Activated T-cell treated with anti-CD3 and anti-CD28 coated beads, Interleukin-2, amount 50 U/mL, for 24 hours (primary cell): ENCODE data around the gene KRTAP19-8.

Experiments used
- DNase-seq: peaks from one replicate; pipeline ENCODE4 v3.0.0-alpha.2; 2020
- H3K27ac Mint-ChIP-seq: 2 replicates; pipeline ENCODE4 v1.8.0; 2020; ENCODE audit warnings: mild to moderate bottlenecking, mixed read lengths
- H3K27me3 Mint-ChIP-seq: 2 replicates; pipeline ENCODE4 v1.8.0; 2020; ENCODE audit warnings: mixed read lengths
- H3K36me3 Mint-ChIP-seq: 2 replicates; pipeline ENCODE4 v1.8.0; 2020; ENCODE audit warnings: low read depth, mixed read lengths
- H3K4me1 Mint-ChIP-seq: 2 replicates; pipeline ENCODE4 v1.8.0; 2020; ENCODE audit warnings: low read depth, mixed read lengths
- H3K4me3 Mint-ChIP-seq: 2 replicates; pipeline ENCODE4 v1.8.0; 2020; ENCODE audit warnings: mild to moderate bottlenecking, moderate library complexity, mixed read lengths
- H3K9me3 Mint-ChIP-seq: 2 replicates; pipeline ENCODE4 v1.8.0; 2020; ENCODE audit warnings: mixed read lengths

KRTAP19-8 gene, protein sequence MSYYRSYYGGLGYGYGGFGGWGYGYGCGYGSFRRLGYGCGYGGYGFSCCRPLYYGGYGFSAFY

DNA sequence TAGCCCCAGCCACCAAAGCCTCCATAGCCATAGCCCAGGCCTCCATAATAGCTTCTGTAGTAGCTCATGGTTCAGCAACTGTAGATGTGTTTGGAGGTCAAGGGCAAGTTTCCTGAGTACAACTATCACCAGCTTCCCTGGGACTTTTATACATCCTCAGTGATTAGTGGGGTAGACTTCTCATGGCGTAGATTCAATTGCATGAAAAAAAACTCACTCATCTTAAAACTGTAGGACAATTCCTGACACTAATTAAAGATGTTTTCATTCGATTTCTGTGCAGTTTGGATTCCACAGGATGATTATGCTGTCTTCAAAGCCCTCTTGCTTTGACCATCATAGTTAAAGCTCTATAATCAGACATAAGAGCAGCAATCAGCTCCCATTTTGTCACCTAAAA, at the start of gene KRTAP19-8:
TSS of gene KRTAP19-8 (minus strand) at position 101 of the 400 bp plus-strand sequence. CDS start at position 68, 33 bp downstream.
- no peaks in the 10 kb centered on the region for H3K9me3 Mint-ChIP-seq
- no peak within 1 kb of the TSS for H3K27ac Mint-ChIP-seq
- no peaks in the 10 kb centered on the region for H3K4me1 Mint-ChIP-seq

DNA sequence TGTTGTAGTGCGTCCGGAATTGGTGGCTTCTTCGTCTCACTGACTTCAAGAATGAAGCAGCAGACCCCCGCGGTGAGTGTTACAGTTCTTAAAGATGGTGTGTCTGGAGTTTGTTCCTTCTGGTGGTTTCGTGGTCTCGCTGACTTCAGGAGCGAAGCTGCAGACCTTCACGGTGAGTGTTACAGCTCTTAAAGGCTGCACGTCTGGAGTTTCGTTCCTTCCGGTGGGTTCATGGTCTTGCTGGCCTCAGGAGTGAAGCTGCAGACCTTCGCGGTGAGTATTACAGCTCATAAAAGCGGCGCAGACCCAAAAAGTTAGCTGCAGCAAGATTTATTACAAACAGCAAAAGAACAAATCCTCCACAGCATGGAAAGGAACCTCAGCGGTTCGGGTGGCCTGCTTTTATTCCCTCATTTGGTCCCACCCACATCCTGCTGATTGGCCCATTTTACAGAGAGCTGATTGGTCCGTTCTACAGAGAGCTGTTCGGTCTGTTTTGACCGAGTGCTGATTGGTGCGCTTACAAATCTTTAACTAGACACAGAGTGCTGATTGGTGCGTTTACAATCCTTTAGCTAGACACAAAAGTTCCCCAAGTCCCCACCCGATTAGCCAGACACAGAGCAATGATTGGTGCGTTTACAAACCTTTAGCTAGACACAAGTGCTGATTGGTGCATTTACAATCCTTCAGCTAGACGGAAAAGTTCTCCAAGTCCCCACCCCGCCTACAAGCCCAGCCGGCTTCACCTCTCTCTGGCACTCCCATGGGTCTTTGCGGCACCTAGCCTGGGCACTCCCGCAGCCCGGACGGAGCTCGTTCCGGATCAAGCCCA, 49.6 kb upstream of the KRTAP19-8 start:
- peak overlapping the region; percentile 6 for H3K4me3 Mint-ChIP-seq

More for the DNA sequence above, at the start of gene KRTAP19-8:
- Mint-ChIP-seq H3K27me3 (peaks cover 27% of the 10 kb centered on the region), H3K36me3 (no peaks in the 10 kb centered on the region), H3K4me3 (no peak within 1 kb of the TSS)
- DNase-seq = no peak

DNA sequence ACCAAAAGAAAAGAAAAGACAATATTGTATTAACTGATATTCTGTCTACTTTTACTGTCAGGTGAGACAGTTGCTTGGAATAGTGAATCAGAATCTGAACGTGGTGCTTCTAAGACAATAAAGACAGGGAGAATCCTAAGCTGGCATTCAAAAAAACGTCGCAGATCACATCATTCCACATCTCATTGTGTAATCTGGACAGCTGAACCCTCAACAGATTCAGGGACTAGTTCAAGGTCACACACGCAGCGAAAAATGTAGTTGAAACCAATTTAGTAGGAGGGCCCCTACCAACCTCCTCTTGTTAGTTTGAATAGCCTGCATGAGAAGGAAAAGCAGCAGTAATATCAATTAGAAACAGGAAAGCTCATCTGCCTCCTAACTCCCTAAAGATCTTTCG, 46.4 kb upstream of the KRTAP19-8 start:
- Mint-ChIP-seq H3K27me3 (peaks cover 11% of the 10 kb centered on the region), H3K27ac (no peak overlapping the region), H3K4me3 (no peak overlapping the region), H3K4me1 (peaks cover 7% of the 10 kb centered on the region), H3K36me3 (no peaks in the 10 kb centered on the region), H3K9me3 (no peaks in the 10 kb centered on the region)
- no peak for DNase-seq

More for the DNA sequence above, 49.6 kb upstream of the KRTAP19-8 start:
- no peaks in the 10 kb centered on the region for H3K36me3 Mint-ChIP-seq
- H3K4me1 Mint-ChIP-seq = peaks cover 7% of the 10 kb centered on the region
- H3K9me3 Mint-ChIP-seq = no peaks in the 10 kb centered on the region
- H3K27ac Mint-ChIP-seq = no peak overlapping the region
- H3K27me3 Mint-ChIP-seq = peaks cover 3% of the 10 kb centered on the region
- no peak for DNase-seq

DNA sequence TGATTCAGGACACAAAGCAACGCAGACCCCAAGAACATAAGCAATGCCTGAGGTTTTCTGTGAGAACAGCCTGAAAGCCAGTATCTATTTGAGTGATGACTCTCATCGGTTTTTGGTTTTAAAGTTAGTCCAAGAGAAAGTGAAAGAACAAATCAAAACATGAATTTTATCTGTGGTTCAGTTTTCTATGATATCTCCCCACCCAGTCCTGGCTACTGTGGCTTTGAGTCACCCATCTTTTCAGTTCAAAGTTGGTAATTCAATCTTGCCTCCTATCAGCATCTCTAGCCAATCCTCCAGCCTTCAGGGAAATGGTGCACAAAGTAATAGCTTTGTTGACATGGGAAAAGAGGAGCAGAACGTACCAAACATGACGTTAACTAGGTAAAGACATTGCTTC, 40.5 kb upstream of the KRTAP19-8 start:
- Mint-ChIP-seq H3K4me1 (peaks cover 10% of the 10 kb centered on the region), H3K27me3 (peaks cover 14% of the 10 kb centered on the region), H3K4me3 (no peak overlapping the region), H3K27ac (no peak overlapping the region), H3K36me3 (no peaks in the 10 kb centered on the region), H3K9me3 (no peaks in the 10 kb centered on the region)
- no peak for DNase-seq

DNA sequence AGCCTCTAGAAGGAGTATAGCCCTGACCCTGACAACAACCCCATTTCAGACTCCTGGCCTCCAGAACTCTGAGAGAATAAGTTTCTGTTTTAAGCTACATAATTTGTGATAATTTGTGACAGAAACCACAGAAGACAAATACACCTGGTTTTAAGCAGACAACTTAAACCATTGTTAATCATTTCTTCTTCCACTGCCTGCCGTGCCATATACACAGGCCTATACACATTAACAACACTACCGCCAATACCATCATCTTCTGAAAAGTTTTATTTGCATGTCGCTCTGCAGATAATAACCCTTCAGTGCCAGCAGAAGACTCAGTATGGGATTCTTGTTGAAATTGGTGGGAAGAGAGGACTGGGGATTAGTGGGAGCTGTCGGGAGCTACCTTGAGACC, 39.9 kb upstream of the KRTAP19-8 start:
- DNase-seq = no peak
- peaks cover 10% of the 10 kb centered on the region for H3K4me1 Mint-ChIP-seq
- no peaks in the 10 kb centered on the region for H3K36me3 Mint-ChIP-seq
- no peak overlapping the region for H3K4me3 Mint-ChIP-seq
- no peaks in the 10 kb centered on the region for H3K9me3 Mint-ChIP-seq
- H3K27me3 Mint-ChIP-seq = peaks cover 14% of the 10 kb centered on the region
- no peak overlapping the region for H3K27ac Mint-ChIP-seq

DNA sequence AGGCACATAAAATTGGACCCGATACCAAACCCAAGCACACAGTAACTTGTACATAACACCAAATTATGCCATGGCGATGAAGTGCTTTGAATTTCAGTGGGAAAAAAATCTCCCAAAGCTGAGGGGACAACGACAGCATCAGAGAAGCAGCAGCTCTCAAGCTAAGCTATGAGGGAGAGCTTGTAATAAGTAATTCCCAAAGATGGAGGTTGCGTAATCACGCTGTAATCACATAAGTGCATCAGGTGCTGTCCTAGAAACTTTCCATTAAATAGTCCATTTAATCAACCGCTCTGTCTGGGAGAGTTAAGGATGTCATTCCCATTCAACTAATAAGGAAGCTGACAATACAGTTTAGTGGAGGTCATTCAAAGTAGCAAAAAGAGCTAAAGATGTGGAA, 37.6 kb upstream of the KRTAP19-8 start:
- H3K4me3 Mint-ChIP-seq = no peak overlapping the region
- DNase-seq = no peak
- no peaks in the 10 kb centered on the region for H3K36me3 Mint-ChIP-seq
- no peaks in the 10 kb centered on the region for H3K9me3 Mint-ChIP-seq
- H3K27me3 Mint-ChIP-seq = peaks cover 25% of the 10 kb centered on the region
- peaks cover 10% of the 10 kb centered on the region for H3K4me1 Mint-ChIP-seq
- H3K27ac Mint-ChIP-seq = no peak overlapping the region

DNA sequence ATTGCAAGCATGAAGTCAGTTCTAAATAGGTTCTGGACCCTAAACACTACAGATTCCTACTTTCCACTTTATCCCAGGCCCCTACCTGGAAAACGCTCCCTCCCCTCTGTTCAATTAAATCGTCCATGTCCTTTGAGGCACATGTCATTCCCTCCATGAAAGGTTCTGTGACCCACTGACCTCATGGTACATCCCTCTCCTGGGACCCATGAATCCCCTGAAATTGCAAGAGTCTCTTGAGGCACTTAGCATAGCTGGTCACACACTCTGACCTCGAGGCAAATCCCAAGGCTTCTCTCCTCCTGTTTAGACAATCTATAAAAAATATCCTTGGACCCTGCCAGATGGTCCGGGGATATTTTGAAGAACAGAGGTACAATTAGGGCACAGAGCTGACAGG, 34.3 kb upstream of the KRTAP19-8 start:
- Mint-ChIP-seq H3K27me3 (peaks cover 16% of the 10 kb centered on the region), H3K27ac (no peak overlapping the region), H3K9me3 (no peaks in the 10 kb centered on the region), H3K36me3 (no peaks in the 10 kb centered on the region), H3K4me3 (no peak overlapping the region), H3K4me1 (no peaks in the 10 kb centered on the region)
- DNase-seq = no peak

DNA sequence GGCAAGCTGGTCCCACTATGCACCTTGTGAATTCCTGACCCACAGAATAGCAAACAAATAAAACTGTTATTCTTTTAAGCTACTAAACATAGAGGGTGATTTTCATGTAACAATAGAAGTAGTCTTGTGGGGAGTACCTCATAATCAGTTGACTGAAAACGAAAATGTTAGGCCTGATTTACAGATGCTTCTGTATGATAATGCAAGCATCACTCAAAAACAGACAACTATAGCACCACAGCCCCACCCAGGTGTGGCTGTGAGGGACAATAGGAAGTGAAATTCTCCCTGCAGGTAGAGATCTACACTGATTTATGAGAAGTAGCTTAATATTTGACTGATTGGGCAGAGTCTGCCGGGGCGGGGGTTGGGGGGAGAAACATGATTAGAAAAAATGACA, 26.5 kb upstream of the KRTAP19-8 start:
- H3K36me3 Mint-ChIP-seq = no peaks in the 10 kb centered on the region
- no peaks in the 10 kb centered on the region for H3K27me3 Mint-ChIP-seq
- no peaks in the 10 kb centered on the region for H3K9me3 Mint-ChIP-seq
- no peaks in the 10 kb centered on the region for H3K4me1 Mint-ChIP-seq
- no peak overlapping the region for H3K27ac Mint-ChIP-seq
- no peak overlapping the region for H3K4me3 Mint-ChIP-seq
- DNase-seq = no peak

DNA sequence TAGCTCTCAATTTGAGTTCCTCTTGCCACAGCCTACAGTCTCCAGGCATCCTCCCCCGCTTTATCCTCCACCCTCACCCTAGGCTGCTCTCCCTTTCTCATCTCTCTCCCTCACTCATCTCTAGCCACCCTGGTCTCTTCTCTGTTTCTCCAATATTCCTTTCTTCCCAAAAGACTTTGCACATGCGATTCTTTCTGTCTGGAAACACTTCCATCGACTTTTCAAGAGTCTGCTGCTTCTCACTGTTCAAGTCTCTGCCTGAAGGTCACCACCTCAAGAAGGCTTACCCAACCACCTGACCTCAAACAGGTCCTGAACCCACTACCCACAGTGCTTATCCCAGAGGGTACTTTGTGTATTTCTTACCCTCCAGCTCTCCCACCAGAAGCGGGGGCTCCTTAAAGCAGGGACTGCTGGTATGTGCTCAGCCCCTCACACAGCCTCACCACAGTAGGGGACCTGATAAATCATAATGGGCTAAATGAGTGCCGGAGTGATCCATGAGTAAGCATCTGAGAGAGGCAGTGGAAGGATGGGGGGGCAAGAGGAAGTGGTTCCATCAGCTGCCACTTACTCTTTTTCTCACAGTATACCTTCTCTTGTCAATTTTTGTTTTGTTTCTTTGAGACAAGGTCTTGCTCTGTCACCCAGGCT, 14.3 kb upstream of the KRTAP19-8 start:
- Mint-ChIP-seq H3K9me3 (no peaks in the 10 kb centered on the region), H3K4me3 (no peak overlapping the region), H3K36me3 (no peaks in the 10 kb centered on the region), H3K4me1 (no peaks in the 10 kb centered on the region), H3K27me3 (no peaks in the 10 kb centered on the region), H3K27ac (no peak overlapping the region)
- DNase-seq = no peak

DNA sequence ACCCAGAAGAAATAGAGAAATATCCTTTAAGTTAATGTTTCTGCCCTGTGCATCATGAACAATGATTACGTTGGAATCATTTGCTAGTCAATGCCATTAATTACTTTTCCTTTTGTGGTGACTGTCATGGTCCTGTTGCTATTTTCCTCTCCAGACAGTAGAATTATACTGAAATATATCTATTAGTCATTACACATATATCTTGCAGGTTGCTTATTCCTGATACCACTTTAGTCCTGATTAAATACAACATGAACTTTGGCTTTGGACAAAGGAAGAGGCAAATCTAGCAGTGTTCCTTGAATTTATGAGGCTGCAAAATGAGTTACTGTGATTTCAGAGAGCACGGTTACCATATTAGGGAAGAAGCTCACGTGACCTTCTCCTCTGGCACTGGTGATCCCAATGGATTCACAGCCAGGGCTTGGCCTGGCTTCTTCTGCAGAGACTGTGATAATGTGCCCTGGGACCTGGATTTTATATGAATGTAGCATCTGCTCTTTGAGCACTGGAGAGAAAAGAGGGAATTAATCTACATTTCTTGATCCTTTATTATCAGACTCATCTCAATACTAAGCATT, 12.4 kb upstream of the KRTAP19-8 start:
- Mint-ChIP-seq H3K4me3 (no peak overlapping the region), H3K27ac (no peak overlapping the region), H3K9me3 (no peaks in the 10 kb centered on the region), H3K27me3 (no peaks in the 10 kb centered on the region), H3K4me1 (no peaks in the 10 kb centered on the region), H3K36me3 (no peaks in the 10 kb centered on the region)
- no peak for DNase-seq

DNA sequence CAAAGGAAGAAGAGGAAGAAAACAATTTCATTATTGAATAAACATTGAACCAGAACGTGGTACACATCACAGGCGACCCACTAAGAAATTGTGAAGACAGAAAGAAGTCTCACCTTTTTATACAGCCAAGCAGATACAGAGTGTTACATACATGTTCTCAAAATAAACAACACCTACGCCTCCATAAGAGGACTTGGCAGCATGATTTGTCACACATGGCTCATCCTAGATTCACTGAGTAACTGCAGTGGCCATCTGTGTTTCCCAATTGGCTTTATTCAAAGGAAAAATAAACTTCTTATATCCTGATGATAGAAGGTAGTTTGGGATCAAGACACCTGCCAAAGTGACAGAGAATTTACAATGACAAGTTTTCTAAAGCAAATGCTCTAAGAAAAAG, 7.6 kb upstream of the KRTAP19-8 start:
- no peaks in the 10 kb centered on the region for H3K4me1 Mint-ChIP-seq

DNA sequence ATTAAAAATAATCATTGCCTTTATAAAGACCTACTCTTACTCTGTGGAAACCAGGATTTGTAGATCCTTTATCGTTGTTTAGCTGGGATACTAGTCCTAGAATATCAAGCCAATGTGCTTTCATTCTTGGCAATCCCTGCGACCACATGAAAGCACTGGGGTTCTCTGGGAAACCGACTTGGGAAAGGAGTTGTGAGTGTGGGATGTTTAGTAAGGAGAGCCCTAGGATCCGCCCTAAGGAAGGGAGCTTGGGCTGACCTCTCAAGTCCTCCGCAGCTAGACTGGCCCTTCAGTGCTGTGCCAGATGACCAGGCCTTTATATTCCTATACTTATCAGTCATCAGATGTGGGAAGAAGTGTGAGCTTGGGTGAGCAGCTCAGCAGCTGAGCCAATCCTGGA, 5.2 kb upstream of the KRTAP19-8 start:
- Mint-ChIP-seq H3K36me3 (no peaks in the 10 kb centered on the region), H3K9me3 (no peaks in the 10 kb centered on the region), H3K27me3 (peaks cover 11% of the 10 kb centered on the region), H3K27ac (no peak overlapping the region), H3K4me3 (no peak overlapping the region), H3K4me1 (no peaks in the 10 kb centered on the region)
- DNase-seq = no peak

More for the DNA sequence above, 7.6 kb upstream of the KRTAP19-8 start:
- H3K36me3 Mint-ChIP-seq = no peaks in the 10 kb centered on the region
- no peak overlapping the region for H3K27ac Mint-ChIP-seq
- DNase-seq = no peak
- H3K9me3 Mint-ChIP-seq = no peaks in the 10 kb centered on the region
- H3K4me3 Mint-ChIP-seq = no peak overlapping the region
- peaks cover 5% of the 10 kb centered on the region for H3K27me3 Mint-ChIP-seq

DNA sequence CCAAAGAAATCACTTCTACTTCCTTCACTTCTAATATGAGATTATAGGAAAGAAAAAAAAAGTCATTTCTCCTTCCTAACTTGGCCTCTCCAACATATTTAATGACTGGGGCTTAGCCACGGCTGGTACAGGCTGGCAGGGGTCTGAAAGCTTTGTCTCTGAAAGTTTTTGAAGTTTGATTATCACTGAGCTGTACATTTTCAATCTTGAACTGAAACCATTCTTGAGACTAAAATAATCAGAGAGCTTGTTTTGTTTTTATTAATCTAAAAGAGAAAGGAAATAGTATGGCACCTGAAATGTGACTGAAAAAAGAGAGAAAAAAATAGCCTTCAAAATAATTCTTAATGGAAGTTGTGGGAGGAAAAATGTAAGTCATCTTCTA, 3.8 kb upstream of the KRTAP19-8 start:
- Mint-ChIP-seq H3K4me1 (no peaks in the 10 kb centered on the region), H3K36me3 (no peaks in the 10 kb centered on the region), H3K4me3 (no peak overlapping the region), H3K9me3 (no peaks in the 10 kb centered on the region), H3K27ac (no peak overlapping the region), H3K27me3 (peaks cover 12% of the 10 kb centered on the region)
- DNase-seq = no peak

DNA sequence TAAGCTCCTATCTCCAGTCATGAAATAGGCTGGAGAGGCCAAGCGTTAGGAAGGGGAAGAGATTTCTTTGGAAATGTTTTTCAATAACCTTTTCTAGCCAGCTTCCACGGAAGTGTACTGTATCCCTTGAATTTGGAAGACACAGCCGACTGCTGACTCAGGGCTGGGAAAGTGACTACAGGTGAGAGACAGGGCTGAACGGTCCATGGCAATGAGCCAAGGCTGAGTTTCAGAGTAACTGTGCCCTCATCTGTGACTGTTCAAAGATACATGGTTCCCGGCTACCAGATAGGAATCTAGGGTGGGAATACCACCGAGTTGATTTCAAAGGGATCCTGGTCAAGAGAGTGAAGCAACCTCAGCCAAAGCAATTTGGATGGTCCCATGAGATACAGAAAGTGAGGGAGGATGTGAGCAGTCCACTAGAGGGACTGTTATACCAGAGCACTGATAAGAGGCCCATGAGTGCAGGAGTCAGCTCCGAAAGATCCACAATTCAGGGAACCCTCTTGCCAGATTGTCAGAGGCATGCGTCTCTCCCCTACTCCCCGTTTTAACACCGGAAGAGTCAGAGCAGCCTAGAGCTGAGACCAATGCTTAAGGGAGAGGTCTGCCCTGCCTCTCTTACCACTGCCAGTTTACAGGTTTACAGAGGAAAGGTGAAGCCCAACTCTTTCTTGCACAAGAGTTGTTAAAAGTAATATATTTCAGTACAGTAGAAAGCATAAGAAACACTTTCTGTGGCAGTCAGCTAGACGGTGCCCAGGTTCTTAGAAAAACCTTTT, 3.2 kb upstream of the KRTAP19-8 start:
- no peak for DNase-seq
- Mint-ChIP-seq H3K27ac (no peak overlapping the region), H3K4me1 (no peaks in the 10 kb centered on the region), H3K9me3 (no peaks in the 10 kb centered on the region), H3K27me3 (peaks cover 18% of the 10 kb centered on the region), H3K4me3 (no peak overlapping the region), H3K36me3 (no peaks in the 10 kb centered on the region)
